A549 (cell line): ENCODE measurements around the gene RAPGEF3. TPM values are rescaled to one million over a fixed set of nuclear protein-coding genes. Genes with fewer than 3 reads are reported as not detected.
A peak's percentile ranks its signal among the peaks of the same experiment; 100 is the strongest.

ENCODE experiments used
- ATAC-seq, 2 experiments: fragments of 200-7000 bp in 1 of 2; fragments of >200 bp in 1 of 2; cut with Nextera tagmentation in 1 of 2; cut with Tn5 transposase in 1 of 2; 3 replicates each; pipeline versions ENCODE4 v1.8.0 to v1.9.1; 2018 to 2020; ENCODE audit warnings: mild to moderate bottlenecking in 1 of 2, moderate library complexity in 1 of 2
- CTCF ChIA-PET: fragments of 300-600 bp; sonication (Branson Sonifier 250); formaldehyde crosslinking; extraction: SDS; loops from one replicate; lab custom pipeline; 2021; ENCODE audit warnings: antibody characterized with exemption, inconsistent platforms; lab: Yijun Ruan, JAX
- POLR2A ChIA-PET: fragments of 350-600 bp; formaldehyde crosslinking; extraction: SDS; loops from one replicate; lab custom pipeline; 2021; ENCODE audit warnings: antibody characterized with exemption, inconsistent platforms; lab: Yijun Ruan, JAX
- DNase-seq, 2 experiments: peaks; one replicate each; pipeline versions ENCODE4 v3.0.0 to v3.0.0-alpha.2; 2011 to 2016; ENCODE audit warnings: low read depth in 1 of 2, low spot score in 1 of 2
- FAIRE-seq: peaks from 2 replicates; lab custom pipeline; 2011; peaks lifted over from hg19 to GRCh38; lab: Jason Lieb, UNC
- H3K27ac ChIP-seq, 2 experiments: fragments of >200 bp; sonication (Bioruptor Twin); formaldehyde crosslinking; 3 replicates each; pipeline ENCODE4 v1.5.1; 2016 to 2017
- H3K4me1 ChIP-seq: fragments of >200 bp; sonication (Bioruptor Twin); formaldehyde crosslinking; 3 replicates; pipeline ENCODE4 v1.6.1; 2016
- H3K4me2 ChIP-seq: fragments of >200 bp; sonication (Bioruptor Twin); formaldehyde crosslinking; 3 replicates; pipeline ENCODE4 v1.6.1; 2016
- H3K4me3 ChIP-seq: fragments of >200 bp; sonication (Bioruptor Twin); formaldehyde crosslinking; 3 replicates; pipeline ENCODE4 v1.5.1; 2016
- H3K9me3 ChIP-seq: fragments of >200 bp; sonication (Bioruptor Twin); formaldehyde crosslinking; 3 replicates; pipeline ENCODE4 v1.6.1; 2016
- ATOH8 ChIP-seq: fragments of 250-450 bp; sonication (Bioruptor Pico); IDR thresholded peaks from 2 replicates; pipeline ENCODE4 v1.5.0; 2020; ENCODE audit warnings: low read depth, mild to moderate bottlenecking, moderate library complexity
- BCL3 ChIP-seq: fragments of >200 bp; sonication (Bioruptor Twin); formaldehyde crosslinking; IDR thresholded peaks from 3 replicates; pipeline ENCODE4 v1.6.1; 2016
- CBX8 ChIP-seq: fragments of 200-600 bp; sonication (generic); IDR thresholded peaks from 2 replicates; pipeline ENCODE4 v1.6.1; 2016
- EHF ChIP-seq: fragments of 250-450 bp; sonication (Bioruptor Pico); IDR thresholded peaks from 2 replicates; pipeline ENCODE4 v1.5.0; 2020; ENCODE audit warnings: mild to moderate bottlenecking
- ELK1 ChIP-seq: fragments of 150-350 bp; IDR thresholded peaks from 2 replicates; pipeline ENCODE4 v1.6.1; 2014; ENCODE audit warnings: low read depth, mild to moderate bottlenecking, low read length
- EP300 ChIP-seq, 2 experiments: fragments of >200 bp; sonication (Bioruptor Twin); formaldehyde crosslinking; IDR thresholded peaks; 2 replicates in 1 of 2; 3 replicates in 1 of 2; pipeline ENCODE4 v1.6.1; 2016 to 2017
- FOSB ChIP-seq: fragments of 250-450 bp; sonication (Bioruptor Pico); IDR thresholded peaks from 2 replicates; pipeline ENCODE4 v1.5.0; 2020; ENCODE audit warnings: mild to moderate bottlenecking, moderate library complexity
- GATA3 ChIP-seq: IDR thresholded peaks from 2 replicates; pipeline ENCODE4 v1.6.1; 2012; ENCODE audit warnings: borderline replicate concordance
- HES2 ChIP-seq: fragments of >200 bp; sonication (Bioruptor Twin); formaldehyde crosslinking; IDR thresholded peaks from 2 replicates; pipeline ENCODE4 v1.6.1; 2016
- HEYL ChIP-seq: fragments of 250-450 bp; sonication (Bioruptor Pico); IDR thresholded peaks from 2 replicates; pipeline ENCODE4 v1.8.0; 2021; ENCODE audit warnings: mild to moderate bottlenecking, moderate library complexity
- HOXA7 ChIP-seq: fragments of 250-450 bp; sonication (Bioruptor Pico); IDR thresholded peaks from 2 replicates; pipeline ENCODE4 v1.5.0; 2020; ENCODE audit warnings: mild to moderate bottlenecking, moderate library complexity
- JUNB ChIP-seq: fragments of >200 bp; sonication (Bioruptor Twin); formaldehyde crosslinking; IDR thresholded peaks from 2 replicates; pipeline ENCODE4 v1.6.1; 2016
- MAZ ChIP-seq: fragments of 150-350 bp; IDR thresholded peaks from 2 replicates; pipeline ENCODE4 v1.6.1; 2014; ENCODE audit warnings: antibody characterized with exemption, low read depth, low read length, borderline replicate concordance
- MYC ChIP-seq: IDR thresholded peaks from 2 replicates; pipeline ENCODE4 v1.6.1; 2012; ENCODE audit warnings: mild to moderate bottlenecking, inconsistent platforms, low read length, improper control_type of control experiment, borderline replicate concordance
- NFE2L2 ChIP-seq: fragments of 150-350 bp; conservative IDR thresholded peaks from 2 replicates; pipeline ENCODE4 v1.6.1; 2014; ENCODE audit warnings: low read length
- PHF8 ChIP-seq: fragments of 200-600 bp; sonication (generic); IDR thresholded peaks from 2 replicates; pipeline ENCODE4 v1.6.1; 2016; ENCODE audit warnings: low read depth, mild to moderate bottlenecking, antibody characterized with exemption, moderate library complexity, borderline replicate concordance
- RAD21 ChIP-seq, 2 experiments: fragments of >200 bp in 1 of 2; sonication (Bioruptor Twin) in 1 of 2; formaldehyde crosslinking in 1 of 2; IDR thresholded peaks in 1 of 2; conservative IDR thresholded peaks in 1 of 2; 2 replicates in 1 of 2; 3 replicates in 1 of 2; pipeline ENCODE4 v1.6.1; 2012 to 2018; ENCODE audit warnings: inconsistent platforms in 1 of 2
- REST ChIP-seq: fragments of 200-600 bp; sonication (generic); IDR thresholded peaks from 2 replicates; pipeline ENCODE4 v1.6.1; 2016; ENCODE audit warnings: antibody characterized with exemption, mild to moderate bottlenecking, moderate library complexity
- RFX5 ChIP-seq: fragments of 450-650 bp; IDR thresholded peaks from 2 replicates; pipeline ENCODE4 v1.7.1; 2014; ENCODE audit warnings: antibody characterized with exemption, mild to moderate bottlenecking, moderate library complexity
- RNF2 ChIP-seq: fragments of 200-600 bp; sonication (generic); IDR thresholded peaks from 2 replicates; pipeline ENCODE4 v1.6.1; 2016; ENCODE audit warnings: low read depth, mild to moderate bottlenecking, antibody characterized with exemption, moderate library complexity, borderline replicate concordance
- TP53 ChIP-seq: fragments of 250-450 bp; sonication (Bioruptor Pico); IDR thresholded peaks from 2 replicates; pipeline ENCODE4 v1.5.0; 2021; ENCODE audit warnings: mild to moderate bottlenecking, moderate library complexity
- WGBS: methylation state at CpG from one replicate; pipeline ENCODE4 v1.1.6; 2017; ENCODE audit errors: missing lambda C conversion rate; 5-methylcytosine and 5-hydroxymethylcytosine counted together
- polyA plus RNA-seq, 4 experiments: library from polyadenylated mRNA; depleted of rRNA in 3 of 4; stranded (reverse); fragments of >200 nt; fragmentation: RNase III in 1 of 4; extraction: RNeasy Plus Mini Kit Qiagen cat#74134 plus additional on column Dnase treatment in 1 of 4; gene quantifications; 2 replicates in 3 of 4; 3 replicates in 1 of 4; pipeline ENCODE4 v1.2.3, GENCODE V29; 2011 to 2017

The RAPGEF3 gene
- polyA plus RNA-seq, 2 of the 4 experiments (the other 2 are of a cell fraction), result 0.70 to 0.89 TPM

- TF ChIP-seq EHF, result no peak
- TF ChIP-seq PHF8, result no peak
- TF ChIP-seq JUNB, result no peak
- TF ChIP-seq, all 56 proteins: peak for 6
Measured at GRCh38 chr12:47742253-47742825, 16.3 kb downstream of the RAPGEF3 start (continued).

GRCh38 chr12:47741340-47741703, 17.4 kb downstream of the RAPGEF3 start:
- no peak for TF ChIP-seq RFX5
- no peak for TF ChIP-seq EHF
- no peak for TF ChIP-seq HEYL (CRISPR knock-in tag)
- TF ChIP-seq NFE2L2, result no peak
- TF ChIP-seq BCL3, result no peak
- no peak for TF ChIP-seq MAZ
- TF ChIP-seq, all 56 proteins: peak for 0
- 25% methylated on average over 2 of the region's 4 CpGs for WGBS
- Histone ChIP-seq H3K4me3 (no peak overlapping the region), H3K9me3 (no peaks in the 10 kb centered on the region), H3K4me1 (peaks cover 8% of the 10 kb centered on the region), H3K4me2 (0 out of 3 replicates have a peak overlapping the region, but pooled peaks have one; percentile 10), H3K27ac (peak overlapping the region in 1 of 2 experiments; percentile 19; a peak in 2 of 6 replicates)
- ATAC-seq (no peak), DNase-seq (no peak), FAIRE-seq (no peak)
- CTCF ChIA-PET, result interaction anchor here (0.6 to 43.9 kb wide), 34 partner anchors 14 to 877 kb away, joined by 3 to 1399 read pairs (median 6); partner anchors contain the start of genes ENDOU, RAPGEF3, RPAP3 and SLC48A1
- POLR2A ChIA-PET, result interaction anchor here (1.4 to 2.0 kb wide), 2 partner anchors 18 to 41 kb away, joined by 4 to 5 read pairs; no protein-coding TSS in a partner anchor

GRCh38 chr12:47740606-47741339, 17.9 kb downstream of the RAPGEF3 start:
- peak overlapping the region in 1 of 2 experiments; percentile 19; a peak in 2 of 6 replicates for H3K27ac ChIP-seq
- no peaks in the 10 kb centered on the region for H3K9me3 ChIP-seq
- H3K4me3 ChIP-seq, result no peak overlapping the region
- TF ChIP-seq EP300 (IDR thresholded peaks at IDR 0.05) (no peak), HOXA7 (CRISPR knock-in tag) (no peak), GATA3 (no peak), HES2 (no peak), MAZ (no peak), FOSB (no peak), ATOH8 (no peak), REST (no peak), RNF2 (no peak), BCL3 (no peak), TP53 (CRISPR knock-in tag) (no peak), CBX8 (no peak), MYC (no peak), ELK1 (no peak), NFE2L2 (no peak), RAD21 (conservative IDR thresholded peaks at IDR 0.05 in 1 of 2, IDR thresholded peaks at IDR 0.05 in 1 of 2) (no peak)
- WGBS, result 75% methylated on average over 19 of the region's 21 CpGs
- peaks cover 8% of the 10 kb centered on the region for H3K4me1 ChIP-seq
- ATAC-seq (no peak), DNase-seq (no peak), FAIRE-seq (no peak)
- H3K4me2 ChIP-seq, result no peak overlapping the region
- ChIA-PET CTCF (interaction anchor here (1.3 to 43.9 kb wide), 13 partner anchors 13 to 209 kb away, joined by 3 to 1399 read pairs (median 29); partner anchors contain the start of genes ENDOU, RAPGEF3, RPAP3 and SLC48A1), POLR2A (interaction anchor here (1.4 kb wide), 1 partner anchor 41 kb away, joined by 4 read pairs; no protein-coding TSS in a partner anchor)
